ENCODE measurements around the gene MYO5B. TPM values are rescaled to one million over a fixed set of nuclear protein-coding genes. Genes with fewer than 3 reads are reported as not detected.

MYO5B gene
- total RNA-seq, 2 experiments from 2014 or later = not detected

GRCh38 chr18:49866680-49867079 is 328.3 kb downstream of the MYO5B start:
- no peaks in the 10 kb centered on the region for H3K9me2 ChIP-seq (ENCODE audit: insufficient read depth, low read length)
- H3K4me2 ChIP-seq (ENCODE audit: low read length) = no peak overlapping the region
- intact Hi-C loops (cut with micrococcal nuclease; ENCODE audit: unreplicated experiment) = no loop called here
- no peaks in the 10 kb centered on the region for H3K9me3 ChIP-seq (ENCODE audit: low read length)
- no peak overlapping the region for H3K4me3 ChIP-seq (ENCODE audit: low read depth, low read length, poor library complexity, severe bottlenecking)
- H3K27ac ChIP-seq (ENCODE audit: low read depth, low read length, poor library complexity, severe bottlenecking) = no peak overlapping the region
- POLR2A ChIA-PET = no interaction called here
- CTCF ChIA-PET (ENCODE audit: unreplicated experiment) = no interaction called here
- H3K36me3 ChIP-seq (ENCODE audit: insufficient read depth, low read length) = no peaks in the 10 kb centered on the region
- no peak overlapping the region for H2AFZ ChIP-seq (ENCODE audit: low read length)
- no peak for DNase-seq (ENCODE audit: low spot score)
- no peaks in the 10 kb centered on the region for H4K20me1 ChIP-seq (ENCODE audit: insufficient read depth, low read length)
- no TSS peak for BruUV-seq (replicated peaks)
- no peak for TF ChIP-seq EZH2phosphoT487 (IDR thresholded peaks at IDR 0.05; ENCODE audit: borderline replicate concordance, low read depth, low read length)
- TF ChIP-seq, protein P1, sequence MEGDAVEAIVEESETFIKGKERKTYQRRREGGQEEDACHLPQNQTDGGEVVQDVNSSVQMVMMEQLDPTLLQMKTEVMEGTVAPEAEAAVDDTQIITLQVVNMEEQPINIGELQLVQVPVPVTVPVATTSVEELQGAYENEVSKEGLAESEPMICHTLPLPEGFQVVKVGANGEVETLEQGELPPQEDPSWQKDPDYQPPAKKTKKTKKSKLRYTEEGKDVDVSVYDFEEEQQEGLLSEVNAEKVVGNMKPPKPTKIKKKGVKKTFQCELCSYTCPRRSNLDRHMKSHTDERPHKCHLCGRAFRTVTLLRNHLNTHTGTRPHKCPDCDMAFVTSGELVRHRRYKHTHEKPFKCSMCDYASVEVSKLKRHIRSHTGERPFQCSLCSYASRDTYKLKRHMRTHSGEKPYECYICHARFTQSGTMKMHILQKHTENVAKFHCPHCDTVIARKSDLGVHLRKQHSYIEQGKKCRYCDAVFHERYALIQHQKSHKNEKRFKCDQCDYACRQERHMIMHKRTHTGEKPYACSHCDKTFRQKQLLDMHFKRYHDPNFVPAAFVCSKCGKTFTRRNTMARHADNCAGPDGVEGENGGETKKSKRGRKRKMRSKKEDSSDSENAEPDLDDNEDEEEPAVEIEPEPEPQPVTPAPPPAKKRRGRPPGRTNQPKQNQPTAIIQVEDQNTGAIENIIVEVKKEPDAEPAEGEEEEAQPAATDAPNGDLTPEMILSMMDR (conservative IDR thresholded peaks at IDR 0.05; ENCODE audit: low read length) = no peak
- H3K79me2 ChIP-seq (ENCODE audit: insufficient read depth, low read depth, low read length) = no peaks in the 10 kb centered on the region
- no peaks in the 10 kb centered on the region for H3K4me1 ChIP-seq (ENCODE audit: insufficient read depth, low read length, poor library complexity, severe bottlenecking)

DNA sequence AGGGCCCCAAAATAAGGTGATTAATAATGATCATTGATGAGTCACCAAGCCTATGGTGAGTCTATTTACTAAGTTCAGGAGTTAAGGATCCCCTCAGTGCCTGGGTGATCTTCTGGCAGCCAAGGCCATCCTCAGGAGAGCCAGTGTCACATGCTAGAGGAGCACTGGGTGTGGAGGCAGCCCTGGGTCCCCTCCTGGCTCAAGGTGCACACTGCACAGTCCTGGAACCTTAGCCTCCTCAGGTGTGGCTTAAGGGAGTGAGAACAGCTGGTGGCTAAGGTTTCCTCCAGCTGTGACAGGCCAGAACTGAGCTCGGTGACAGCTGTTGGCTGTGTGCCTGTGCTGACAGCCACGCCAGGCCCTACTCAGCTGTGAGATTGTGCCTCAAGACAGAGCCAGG is 329.5 kb downstream of the MYO5B start:
- CTCF ChIA-PET (ENCODE audit: unreplicated experiment) = no interaction called here
- TF ChIP-seq, protein P1 (conservative IDR thresholded peaks at IDR 0.05; ENCODE audit: low read length) = no peak
- no peak for TF ChIP-seq EZH2phosphoT487 (IDR thresholded peaks at IDR 0.05; ENCODE audit: borderline replicate concordance, low read depth, low read length)
- BruUV-seq (replicated peaks) = no TSS peak
- H3K27ac ChIP-seq (ENCODE audit: low read depth, low read length, poor library complexity, severe bottlenecking) = no peak overlapping the region
- H3K4me1 ChIP-seq (ENCODE audit: insufficient read depth, low read length, poor library complexity, severe bottlenecking) = no peaks in the 10 kb centered on the region
- no peaks in the 10 kb centered on the region for H3K9me3 ChIP-seq (ENCODE audit: low read length)
- H3K36me3 ChIP-seq (ENCODE audit: insufficient read depth, low read length) = no peaks in the 10 kb centered on the region
- peak; percentile 1 for DNase-seq (ENCODE audit: low spot score)
- no peaks in the 10 kb centered on the region for H4K20me1 ChIP-seq (ENCODE audit: insufficient read depth, low read length)
- no peak overlapping the region for H3K4me2 ChIP-seq (ENCODE audit: low read length)
- no peak overlapping the region for H2AFZ ChIP-seq (ENCODE audit: low read length)
- no peaks in the 10 kb centered on the region for H3K79me2 ChIP-seq (ENCODE audit: insufficient read depth, low read depth, low read length)
- H3K9me2 ChIP-seq (ENCODE audit: insufficient read depth, low read length) = no peaks in the 10 kb centered on the region
- intact Hi-C loops (cut with micrococcal nuclease; ENCODE audit: unreplicated experiment) = no loop called here
- no peak overlapping the region for H3K4me3 ChIP-seq (ENCODE audit: low read depth, low read length, poor library complexity, severe bottlenecking)
- POLR2A ChIA-PET = no interaction called here

DNA sequence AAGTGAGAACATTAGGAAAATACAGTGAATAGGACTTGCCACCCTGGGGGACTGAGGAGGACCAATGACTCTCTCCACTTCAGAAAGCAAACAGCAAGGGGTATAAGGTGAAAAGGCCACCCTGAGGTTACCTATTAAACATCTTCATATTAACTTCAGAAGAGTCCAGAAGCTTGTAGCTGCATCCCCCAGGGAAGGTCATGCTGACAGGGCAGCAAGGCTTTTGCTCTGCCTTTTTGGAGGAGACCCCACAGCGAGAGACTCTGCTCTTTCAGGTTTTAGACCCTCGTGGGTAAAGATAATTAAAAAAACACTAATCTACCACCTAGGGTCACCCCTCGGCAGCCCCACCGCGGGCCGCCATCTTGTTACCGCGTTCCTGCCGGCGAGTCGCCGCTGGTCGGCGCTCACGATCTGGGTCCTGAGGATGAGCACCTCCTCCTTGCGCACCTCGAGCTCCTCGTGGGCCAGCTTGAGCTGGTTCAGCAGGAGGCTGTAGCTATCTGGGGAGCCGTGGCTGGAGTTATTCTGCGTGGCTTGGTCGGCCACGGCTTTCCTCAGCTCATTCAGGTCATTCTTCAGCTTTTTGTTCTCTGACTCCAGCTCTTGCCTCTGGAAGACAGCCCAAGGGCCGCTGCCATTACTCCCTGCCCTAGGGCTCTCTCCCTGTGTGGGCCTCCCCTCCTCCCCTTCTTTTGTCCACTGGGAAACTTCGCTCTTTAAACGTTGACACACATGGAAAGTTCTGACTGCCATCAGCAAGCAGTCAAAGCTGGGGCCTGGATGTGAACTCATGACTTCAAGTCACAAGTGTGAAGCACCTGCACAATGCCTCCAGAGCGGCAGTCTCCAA is 331.0 kb downstream of the MYO5B start:
- Histone ChIP-seq H3K4me2 (ENCODE audit: low read length) (no peak overlapping the region), H3K27ac (ENCODE audit: low read depth, low read length, poor library complexity, severe bottlenecking) (no peak overlapping the region), H4K20me1 (ENCODE audit: insufficient read depth, low read length) (no peaks in the 10 kb centered on the region), H3K79me2 (ENCODE audit: insufficient read depth, low read depth, low read length) (no peaks in the 10 kb centered on the region), H3K4me1 (ENCODE audit: insufficient read depth, low read length, poor library complexity, severe bottlenecking) (no peaks in the 10 kb centered on the region), H3K36me3 (ENCODE audit: insufficient read depth, low read length) (no peaks in the 10 kb centered on the region), H3K4me3 (ENCODE audit: low read depth, low read length, poor library complexity, severe bottlenecking) (no peak overlapping the region), H2AFZ (ENCODE audit: low read length) (no peak overlapping the region), H3K9me2 (ENCODE audit: insufficient read depth, low read length) (no peaks in the 10 kb centered on the region), H3K9me3 (ENCODE audit: low read length) (no peaks in the 10 kb centered on the region)
- CTCF ChIA-PET (ENCODE audit: unreplicated experiment) = no interaction called here
- no peak for TF ChIP-seq EZH2phosphoT487 (IDR thresholded peaks at IDR 0.05; ENCODE audit: borderline replicate concordance, low read depth, low read length)
- TF ChIP-seq, protein P1 (conservative IDR thresholded peaks at IDR 0.05; ENCODE audit: low read length) = no peak
- POLR2A ChIA-PET = no interaction called here
- intact Hi-C loops (cut with micrococcal nuclease; ENCODE audit: unreplicated experiment) = no loop called here
- no peak for DNase-seq (ENCODE audit: low spot score)
- no TSS peak for BruUV-seq (replicated peaks)
